ENCODE data around the gene CACNG4. TPM values are rescaled to one million over a fixed set of nuclear protein-coding genes. Genes with fewer than 3 reads are reported as not detected.
A peak's percentile ranks its signal among the peaks of the same experiment; 100 is the strongest.

CACNG4 gene
- total RNA-seq (2021; ENCODE audit: unreplicated experiment): not detected
- 0.03 TPM in 1 of 2 replicates, not detected in the other for polyA plus RNA-seq (2012)
- Bru-seq, nascent RNA: not detected
- percentile 2 among the genes with signal in this experiment for BruChase-seq, experiment 1, labeled RNA remaining after a 6-hour chase
- not detected for BruChase-seq, experiment 2, labeled RNA remaining after a 2-hour chase
- long read RNA-seq: 0 reads

GRCh38 chr17:66963909-66964771 lies at the start of gene CACNG4:
Gene CACNG4 (plus strand): TSS chr17:66964707. CDS start chr17:66964912, 205 bp downstream.
- DNase-seq (ENCODE audit: low read depth, low spot score) (no peak), ATAC-seq (no peak; the same call in 1 of the 2 replicates)
- TF ChIP-seq YY1 (IDR thresholded peaks at IDR 0.05; ENCODE audit: extremely low read depth, insufficient replicate concordance, low read depth, low read length) (no peak), POLR2AphosphoS5 (IDR thresholded peaks at IDR 0.05; ENCODE audit: low read depth, low read length) (no peak), TCF7L2 (IDR thresholded peaks at IDR 0.05; ENCODE audit: borderline replicate concordance, extremely low read depth, insufficient read depth, insufficient read length) (no peak), CBX3 (IDR thresholded peaks at IDR 0.05; ENCODE audit: low read depth) (no peak), ZNF274 (IDR thresholded peaks at IDR 0.05; ENCODE audit: low read depth, low read length) (no peak), EZH2 (IDR thresholded peaks at IDR 0.05) (no peak), REST (IDR thresholded peaks at IDR 0.05; ENCODE audit: low read depth) (no peak)
- Histone ChIP-seq H3K9me3 (ENCODE audit: control insufficient read depth in 1 of 2, insufficient read depth in 1 of 2, low read depth in 1 of 2, low read length in 2 of 2) (no peaks in the 10 kb centered on the region), H3K4me2 (ENCODE audit: low read length) (no peak within 1 kb of the TSS), H3K27me3 (ENCODE audit: insufficient read depth, low read length) (no peaks in the 10 kb centered on the region; the same call in 1 of the 2 replicates), H3K4me3 (replicated peaks in 1 of 2; ENCODE audit: low read depth in 1 of 2, low read length in 2 of 2) (no peak within 1 kb of the TSS), H3K36me3 (ENCODE audit: control insufficient read depth in 1 of 2, insufficient read depth in 2 of 2, low read length in 2 of 2) (no peaks in the 10 kb centered on the region), H3K4me1 (ENCODE audit: control insufficient read depth in 1 of 2, insufficient read depth in 2 of 2, low read length in 2 of 2) (peaks cover 14 to 22% of the 10 kb centered on the region in 2 experiments), H4K20me1 (ENCODE audit: insufficient read depth) (no peaks in the 10 kb centered on the region), H3K79me2 (ENCODE audit: insufficient read depth, low read length) (no peaks in the 10 kb centered on the region), H3K9me2 (ENCODE audit: insufficient read depth) (no peaks in the 10 kb centered on the region), H3K27ac (ENCODE audit: low read depth, low read length) (no peak within 1 kb of the TSS; the same call in 1 of the 2 replicates), H2AFZ (ENCODE audit: low read depth, low read length, poor library complexity, severe bottlenecking) (no peak within 1 kb of the TSS), H3K9ac (ENCODE audit: low read length) (no peak within 1 kb of the TSS)
- ChIA-PET CTCF (no interaction called here), RAD21 (ENCODE audit: low non-redundant PET in 1 of 2, low total read pairs in 2 of 2, uncharacterized antibody in 2 of 2, unreplicated experiment in 2 of 2) (no interaction called here), POLR2A (no interaction called here)
- intact Hi-C loops (cut with micrococcal nuclease): no loop called here
- BruUV-seq (replicated peaks): no TSS peak

Data from HCT116 (cell line).